ENCODE data around the gene BID.
A peak's percentile ranks its signal among the peaks of the same experiment; 100 is the strongest.

BID gene

DNA sequence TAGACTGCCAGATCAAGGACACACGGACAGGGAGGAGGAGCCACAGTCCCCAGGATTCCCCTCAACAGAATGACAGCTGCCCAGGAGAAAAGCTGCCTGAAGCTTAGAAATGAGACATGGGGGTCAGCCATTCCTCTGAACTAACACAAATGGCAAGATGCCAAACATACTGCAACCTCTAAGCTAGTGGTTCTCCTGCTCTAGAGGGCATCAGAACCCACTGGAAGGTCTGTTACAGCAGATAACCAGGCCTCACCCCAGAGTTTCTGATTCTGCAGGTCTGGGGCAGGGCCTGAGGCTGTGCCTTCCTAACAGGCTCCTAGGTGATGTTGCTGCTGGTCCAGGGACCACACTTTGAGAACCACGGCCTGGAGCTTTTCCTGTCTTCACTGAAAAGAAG, 28.6 kb upstream of the BID start:
- no peak for DNase-seq

DNA sequence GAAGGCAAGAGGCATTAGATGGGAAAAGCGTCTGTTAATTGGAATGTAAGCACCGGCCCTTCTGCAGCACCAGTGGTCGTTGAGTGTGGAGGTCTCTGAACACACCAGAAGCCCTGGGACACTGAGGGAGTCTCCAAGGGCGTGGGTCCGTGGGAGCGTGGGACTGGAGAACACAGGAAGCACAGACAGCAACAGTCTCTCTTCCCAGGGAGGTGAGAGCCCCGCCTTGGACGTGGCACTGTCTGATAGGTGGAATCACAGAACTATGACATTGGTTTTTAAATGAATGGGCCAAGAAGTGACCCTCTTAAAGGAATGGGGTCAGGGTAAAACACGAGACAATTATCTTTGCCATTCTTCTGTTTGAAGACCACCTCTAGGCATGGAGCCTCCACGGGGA, 28.1 kb upstream of the BID start:
- no peak for DNase-seq

DNA sequence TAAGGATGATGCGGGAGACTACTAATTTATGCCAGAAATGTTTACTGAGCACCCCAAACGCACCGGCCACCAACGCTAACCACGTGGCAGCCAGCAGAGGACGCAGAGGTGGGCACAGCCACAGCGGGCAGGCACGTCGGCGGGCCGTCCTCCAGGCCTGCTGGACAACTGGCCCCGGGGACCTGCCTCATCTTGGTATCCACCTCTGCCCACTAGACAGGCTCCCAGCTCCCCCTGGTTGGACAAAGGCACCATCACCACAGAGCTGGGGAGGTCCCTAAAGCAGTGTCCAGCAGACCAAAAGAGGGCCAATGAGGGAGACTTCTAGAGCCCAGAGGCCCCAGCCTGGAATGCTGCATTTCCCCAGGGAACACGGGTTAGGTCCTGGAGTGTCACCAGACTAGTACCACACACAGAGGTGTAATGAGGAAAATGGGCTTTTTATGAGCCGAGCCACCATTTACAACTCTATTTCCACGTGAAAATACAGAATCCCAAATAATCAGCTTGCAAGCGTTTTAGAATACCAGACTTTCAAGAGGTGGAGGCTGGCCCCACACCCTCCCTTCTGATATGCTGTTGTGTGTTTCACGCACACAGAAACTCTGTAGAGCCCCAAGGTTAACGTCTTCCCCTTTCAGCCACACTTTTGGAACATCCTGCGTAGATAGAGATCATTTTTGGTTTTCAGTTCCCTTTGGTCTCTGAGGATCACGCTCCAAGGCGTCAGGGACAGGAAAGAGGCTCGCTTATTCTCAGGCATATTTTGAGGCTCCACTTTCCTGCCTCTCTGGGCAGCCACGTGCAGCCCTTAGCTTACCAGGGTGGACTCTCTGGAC, 23.7 kb upstream of the BID start:
- DNase-seq: no peak

DNA sequence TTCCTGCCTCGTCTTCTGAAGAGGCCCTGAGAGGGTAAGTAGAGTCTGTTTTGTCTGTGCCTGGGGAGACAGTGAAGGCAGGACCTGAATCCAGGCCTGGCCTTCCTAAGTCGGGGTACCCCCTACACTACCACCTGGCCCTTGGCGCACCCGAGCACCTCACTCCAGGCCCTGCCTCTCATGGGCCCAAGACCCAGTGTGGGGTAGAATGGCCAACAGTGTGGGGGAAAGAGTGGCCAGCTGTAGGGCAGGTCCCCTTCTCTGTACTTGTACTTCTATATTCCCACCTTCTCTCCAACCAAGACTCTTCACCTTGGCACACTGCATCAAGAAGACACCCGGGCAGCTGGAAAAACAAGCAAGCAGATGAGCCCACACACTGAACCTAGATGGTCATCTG, 22.4 kb upstream of the BID start:
- no peak for DNase-seq

DNA sequence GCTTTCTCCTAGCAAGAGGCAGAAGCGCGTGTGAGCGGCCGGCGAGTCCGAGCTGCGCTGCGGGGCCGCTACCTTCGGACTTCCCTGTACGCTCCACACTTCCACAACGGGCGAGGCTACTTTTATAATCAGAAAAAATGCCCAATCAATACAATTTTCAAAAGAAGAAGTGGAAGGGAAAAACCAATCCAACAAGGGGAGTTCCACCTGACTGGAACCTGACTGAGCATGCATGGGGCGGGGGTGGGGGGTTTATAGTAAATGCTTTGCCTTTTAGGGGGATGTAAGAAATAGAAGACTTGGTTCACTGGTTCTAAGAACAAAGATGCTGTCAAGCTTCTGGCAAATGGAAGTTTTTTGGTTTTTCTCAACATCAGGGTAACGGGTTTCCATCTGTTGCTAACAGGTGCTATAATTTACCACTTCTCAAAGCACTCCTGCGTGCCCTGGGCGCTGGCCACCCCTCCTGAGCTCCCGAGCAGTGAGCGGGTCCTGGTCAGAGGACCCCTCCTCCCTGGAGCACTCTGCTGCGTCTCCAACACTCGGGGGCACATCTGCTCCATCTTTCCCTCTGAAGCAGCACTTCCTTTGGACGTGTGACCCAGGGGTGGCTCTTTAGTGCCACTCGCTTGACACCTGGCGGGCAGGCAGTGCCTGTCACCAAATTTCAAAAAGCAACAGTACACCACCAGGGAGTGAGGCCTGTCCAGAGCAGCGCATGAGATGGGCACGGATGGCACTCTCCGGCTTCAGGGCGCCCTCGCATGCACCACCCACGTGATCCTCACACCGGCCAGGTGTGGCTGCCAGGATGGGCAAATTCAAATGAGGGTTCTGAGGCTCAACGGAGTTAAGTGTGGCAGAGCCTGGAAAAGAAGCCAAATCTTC, 21.6 kb upstream of the BID start:
- no peak for DNase-seq

DNA sequence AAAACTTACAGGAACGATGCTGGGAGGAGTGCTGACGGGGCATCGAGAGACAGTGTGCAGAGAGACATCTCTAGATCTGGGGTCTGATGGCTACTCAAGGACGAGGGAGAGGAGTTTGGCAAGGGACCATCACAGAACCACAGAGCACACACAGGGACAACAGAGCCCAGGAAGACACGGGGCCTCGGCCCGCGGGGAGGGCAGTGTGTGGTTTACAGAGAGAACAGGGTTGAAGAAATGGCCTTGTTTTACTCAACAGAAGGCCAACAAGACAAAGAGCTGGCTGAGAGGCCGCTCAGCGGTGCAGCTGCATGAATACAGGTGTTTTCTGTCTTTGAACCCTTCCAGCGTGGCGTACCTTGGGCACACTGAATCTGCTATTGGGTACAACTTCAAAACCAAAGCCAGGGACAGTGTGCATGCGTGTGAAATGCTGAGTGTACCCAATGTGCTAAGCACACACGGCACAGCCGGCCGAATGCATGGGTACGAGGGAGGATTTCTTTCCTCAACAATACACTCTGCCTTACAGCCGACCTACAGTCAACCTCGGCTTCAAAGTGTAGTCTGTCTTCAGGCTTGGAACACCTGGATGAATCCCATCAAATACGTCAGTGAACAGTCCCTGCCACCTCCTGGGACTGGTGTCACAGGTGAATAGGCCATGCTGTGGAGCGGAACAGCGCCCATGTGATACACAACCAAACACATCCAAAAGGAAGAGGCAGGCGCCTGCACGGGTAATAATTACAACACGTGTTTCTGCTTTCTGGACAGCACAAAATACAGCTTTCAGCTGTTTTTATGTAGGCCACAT, 20.7 kb upstream of the BID start:
- DNase-seq: no peak

DNA sequence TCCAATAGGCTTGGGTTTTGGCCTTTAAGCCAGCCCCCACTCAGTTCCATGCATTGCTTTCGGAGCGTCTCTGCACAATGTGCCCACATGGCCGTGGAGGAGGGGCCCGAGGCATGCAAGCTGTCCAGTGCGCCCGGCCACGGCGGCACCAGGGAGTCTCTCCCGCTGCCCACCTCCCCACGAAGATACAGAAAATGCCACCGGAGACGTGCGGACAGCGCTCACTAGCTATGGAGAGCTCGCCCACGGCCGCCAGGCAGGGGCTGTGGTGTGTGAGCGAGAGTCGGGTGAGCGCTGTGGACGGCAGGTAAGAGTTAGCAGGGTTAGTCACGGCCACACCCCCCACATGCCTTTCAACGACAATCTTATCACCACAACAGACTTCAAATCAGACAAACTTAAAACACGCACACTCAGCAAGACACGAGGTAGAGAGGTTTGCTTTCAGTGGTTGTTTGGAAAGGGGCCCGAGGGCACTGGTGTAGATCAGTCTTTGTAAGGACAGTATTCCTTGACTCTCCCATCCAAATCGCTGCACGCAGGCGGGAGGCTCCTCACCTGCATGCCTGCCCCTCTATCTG, 18.7 kb upstream of the BID start:
- DNase-seq: no peak

DNA sequence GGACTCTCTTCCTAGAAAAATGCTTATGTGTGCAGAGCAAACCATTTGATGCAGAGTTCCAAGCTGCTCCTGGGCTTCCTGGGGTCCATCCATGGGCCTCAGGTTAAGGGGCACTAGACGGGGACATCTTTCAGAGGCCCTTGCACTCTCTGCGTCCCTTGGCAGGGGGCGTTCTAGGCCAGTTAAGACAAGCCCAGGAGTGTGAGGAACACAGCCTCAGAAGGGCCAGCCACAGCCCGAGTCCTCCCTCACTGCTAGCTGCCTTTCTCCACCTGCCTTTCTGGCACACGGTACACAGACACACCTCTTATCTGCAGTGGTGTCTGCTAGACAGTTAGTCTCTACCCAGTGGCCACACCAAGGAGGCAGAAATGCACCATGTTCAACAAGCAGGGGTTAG, 18.0 kb upstream of the BID start:
- no peak for DNase-seq

DNA sequence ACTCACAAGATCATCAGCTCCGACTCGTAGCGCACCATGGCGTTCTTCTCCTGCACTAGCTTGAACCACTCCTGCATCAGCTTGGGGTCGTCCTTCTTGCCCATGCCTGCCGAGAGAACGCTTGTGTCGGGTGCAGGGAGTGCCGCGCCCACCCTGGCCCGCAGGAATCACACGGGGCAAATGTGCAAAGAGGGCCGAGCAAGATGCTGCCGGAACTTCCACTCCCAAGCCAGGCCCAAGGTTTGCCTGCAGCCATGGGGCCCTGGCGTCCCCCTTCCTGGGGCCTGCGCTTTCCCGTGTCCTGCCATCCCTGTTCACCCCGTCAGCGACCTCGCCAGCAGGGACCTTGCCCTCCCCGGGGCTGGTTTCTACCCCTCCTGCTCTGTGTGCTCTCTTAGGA, 16.9 kb upstream of the BID start:
- no peak for DNase-seq

DNA sequence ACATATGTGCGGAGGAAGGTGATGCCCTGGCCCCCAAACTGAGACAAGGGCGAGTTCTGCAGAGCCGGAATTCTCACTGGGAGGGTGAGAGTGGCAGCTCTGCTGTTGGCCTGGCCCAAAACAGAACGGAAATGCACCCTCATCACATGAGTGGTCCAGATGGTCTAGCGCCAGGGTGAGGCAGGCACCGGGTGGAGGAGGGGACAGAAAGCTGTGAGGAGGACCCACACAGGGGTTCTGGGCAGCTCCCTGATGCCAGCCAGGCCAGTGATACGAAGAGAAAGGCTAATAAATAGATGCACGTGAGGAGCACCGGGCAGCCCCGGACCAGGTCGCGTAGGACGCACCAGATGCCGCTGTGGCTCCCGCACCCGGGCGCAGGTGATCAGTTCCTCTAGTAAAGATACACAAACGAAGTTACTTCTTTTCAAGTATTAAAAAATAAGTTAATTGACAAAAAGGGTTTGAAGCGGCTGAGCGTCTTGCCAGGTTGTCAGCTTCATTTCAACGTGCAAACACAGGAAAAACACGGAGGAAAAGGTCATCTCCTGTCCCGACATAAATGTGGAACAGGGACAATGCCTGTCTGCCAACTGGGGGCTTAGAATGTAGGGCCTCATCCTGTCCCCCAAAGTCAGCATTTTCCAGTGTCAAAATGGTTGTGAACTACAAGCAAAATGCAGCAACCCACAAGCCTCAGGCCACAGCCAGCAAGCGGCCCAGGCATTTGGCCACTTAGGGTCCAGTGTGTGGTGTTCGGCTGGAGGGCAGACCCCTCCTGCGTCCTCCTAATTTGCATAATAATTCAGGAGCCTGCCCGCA, 15.3 kb upstream of the BID start:
- no peak for DNase-seq

DNA sequence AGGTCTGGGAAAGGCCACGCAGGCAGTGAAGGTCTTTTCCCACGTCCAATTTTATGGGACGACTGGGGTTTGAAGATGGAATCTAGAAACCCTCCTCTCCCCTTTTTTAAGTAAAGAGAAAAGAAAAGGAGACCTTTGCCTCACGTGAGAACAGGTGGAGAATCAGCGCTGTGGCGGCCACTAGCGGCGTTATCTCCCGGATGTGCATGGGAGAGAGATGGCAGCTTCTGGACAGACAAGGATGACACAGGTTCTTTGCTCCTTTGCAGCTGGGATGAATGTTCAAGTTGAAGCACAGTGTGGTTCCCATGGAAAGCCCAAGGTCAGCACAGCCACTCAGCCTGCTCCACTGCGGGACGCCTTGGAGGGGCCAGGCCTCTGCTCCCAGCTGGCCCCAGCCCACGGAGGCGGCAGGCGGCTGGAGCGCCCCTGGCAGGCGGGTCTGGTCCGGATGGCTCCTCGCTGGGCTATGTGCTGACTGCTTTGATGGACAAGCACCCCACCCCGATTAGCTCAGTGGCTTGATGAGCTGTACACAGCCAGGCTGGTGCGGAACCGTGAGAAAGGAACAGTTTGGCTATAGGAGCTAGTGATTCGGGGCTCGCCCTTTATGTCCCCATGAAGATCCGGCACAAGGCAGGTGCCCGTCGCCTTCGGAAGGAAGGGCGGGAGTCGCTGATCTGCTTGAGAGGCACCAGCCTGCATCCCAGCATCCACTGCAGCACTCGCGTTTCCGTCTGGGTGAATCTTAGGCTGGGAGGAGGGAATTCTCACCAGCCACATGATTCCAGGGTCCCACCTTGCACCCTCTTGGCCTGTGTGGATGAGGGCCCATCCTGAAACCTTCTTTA, 14.5 kb upstream of the BID start:
- DNase-seq: no peak

DNA sequence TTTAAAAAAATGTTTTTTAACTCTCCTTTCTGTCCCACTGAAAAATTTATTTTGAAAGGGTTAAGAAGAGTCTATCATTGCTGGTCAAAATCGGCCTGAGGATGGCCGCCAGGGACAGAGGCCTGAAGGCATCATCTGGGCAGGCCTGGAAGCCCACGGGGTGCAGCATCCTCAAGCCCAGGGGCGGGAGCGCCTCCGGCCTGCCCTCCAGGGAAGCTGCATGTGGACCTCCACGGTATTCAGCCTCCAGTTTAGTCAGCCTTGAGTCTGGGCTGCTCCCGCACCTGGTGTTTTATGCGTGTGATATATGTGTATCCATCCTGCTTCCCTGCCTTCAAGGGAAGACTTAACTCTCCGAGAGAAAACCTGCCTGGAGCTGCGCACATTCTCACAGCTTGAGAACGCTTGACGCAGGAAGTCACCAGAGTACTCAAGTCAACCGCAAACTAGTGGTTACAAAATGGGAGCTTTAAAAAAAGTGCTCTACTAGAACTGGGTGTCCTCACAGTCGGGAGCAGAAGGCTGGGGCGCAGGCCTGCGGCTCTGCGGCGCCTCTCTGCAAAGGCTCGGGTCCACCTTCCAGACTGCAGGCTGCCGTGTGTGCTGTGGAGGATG, 13.6 kb upstream of the BID start:
- DNase-seq: no peak

DNA sequence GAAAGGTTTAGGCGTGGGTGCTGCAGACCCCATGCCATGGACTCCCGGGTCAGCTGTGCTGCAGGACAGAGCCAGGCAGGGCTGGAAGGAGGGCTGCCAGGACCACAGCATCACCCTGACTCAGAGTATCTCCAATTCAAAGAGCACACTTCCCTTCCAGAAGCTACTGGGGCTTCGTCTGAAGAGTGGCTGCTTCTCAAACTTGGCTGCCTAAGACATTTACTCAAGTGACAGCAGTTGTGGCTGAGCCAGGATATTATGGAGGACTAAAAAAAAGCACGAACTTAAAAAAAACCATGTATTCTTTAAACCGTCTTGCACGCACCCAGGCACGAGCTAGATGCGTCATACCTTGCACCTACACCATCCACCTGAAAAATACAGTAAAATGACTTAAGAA, 13.0 kb upstream of the BID start:
- DNase-seq: no peak

DNA sequence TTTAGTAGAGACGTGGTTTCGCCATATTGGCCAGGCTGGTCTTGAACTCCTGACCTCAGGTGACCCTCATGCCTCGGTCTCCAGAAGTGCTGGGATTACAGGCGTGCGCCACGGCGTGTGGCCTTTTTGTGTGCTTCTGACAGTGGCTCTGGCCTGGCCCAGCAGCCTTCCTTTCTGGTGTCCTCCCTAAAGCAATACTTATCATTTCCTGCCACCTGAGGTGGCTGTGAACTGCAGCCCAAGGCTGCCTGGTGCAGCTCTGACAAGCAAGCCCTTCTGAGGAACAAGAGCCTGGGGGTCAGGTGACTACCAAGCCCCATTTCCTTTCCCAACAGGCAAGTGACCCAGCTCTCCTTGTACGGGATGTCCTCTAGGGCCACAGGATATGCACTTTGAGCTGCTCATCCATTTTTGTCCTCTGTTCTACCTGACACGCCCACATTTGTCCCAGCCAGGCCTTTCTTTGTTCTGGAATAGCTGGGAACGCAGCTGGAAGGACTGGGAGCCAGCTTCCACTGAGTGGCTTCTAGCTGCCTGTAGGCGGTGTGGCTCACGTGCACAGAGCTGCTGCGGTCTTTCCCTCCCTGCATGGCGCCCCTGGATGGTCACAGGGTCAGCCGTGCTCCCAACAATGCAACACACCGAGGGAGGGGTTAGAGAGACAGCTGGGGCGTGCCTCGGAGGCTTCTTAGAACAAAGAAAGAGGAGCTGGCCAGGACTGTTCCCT, 12.3 kb upstream of the BID start:
- no peak for DNase-seq

DNA sequence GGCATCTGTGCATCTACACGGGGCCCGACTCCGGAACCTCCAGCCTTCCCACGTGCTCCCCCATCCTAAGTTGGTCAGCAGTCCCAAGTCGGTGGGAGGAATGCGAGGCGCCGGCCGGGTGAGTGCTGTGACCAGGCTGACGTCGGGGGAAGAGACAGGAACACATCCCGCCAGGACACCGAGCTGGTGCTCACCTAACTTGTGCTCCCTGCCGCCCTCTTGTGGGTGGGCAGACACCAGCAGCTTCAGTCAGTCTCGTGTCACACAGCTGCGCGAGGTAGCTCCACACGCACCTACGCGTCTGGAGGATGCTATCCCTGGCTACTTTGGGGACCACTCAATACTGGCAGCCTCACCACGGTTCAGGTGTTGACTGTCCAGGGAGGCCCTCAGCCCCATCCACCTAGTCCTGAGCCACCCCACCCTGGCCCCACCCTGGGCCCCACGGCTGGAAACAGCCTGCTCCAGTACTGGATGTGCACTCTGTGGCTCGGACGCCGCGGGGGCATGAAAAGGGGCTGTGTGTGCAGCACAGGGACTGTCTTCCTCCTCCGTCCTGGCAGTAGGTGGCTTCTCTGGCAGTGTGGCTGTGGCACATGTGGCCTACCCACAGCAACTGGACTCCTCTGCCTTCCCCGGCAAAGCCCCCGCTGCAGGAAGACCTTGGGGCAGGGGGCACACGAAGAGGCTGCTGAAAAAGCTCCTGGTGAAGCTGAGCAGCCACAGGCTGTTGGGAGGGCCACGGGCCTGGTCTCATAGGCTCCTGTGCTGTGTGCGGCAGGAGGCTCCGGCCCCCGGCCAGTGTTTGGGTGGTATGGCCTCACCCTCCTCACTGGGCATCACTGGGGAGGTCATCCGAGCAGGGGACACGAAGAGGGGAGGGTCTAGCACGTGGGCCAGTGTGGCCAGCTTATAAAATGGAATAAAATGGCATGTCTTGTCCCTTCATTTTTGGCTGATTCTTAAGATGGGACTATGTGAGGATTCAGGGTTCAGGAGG, 11.2 kb upstream of the BID start:
- peak; percentile 77 for DNase-seq

DNA sequence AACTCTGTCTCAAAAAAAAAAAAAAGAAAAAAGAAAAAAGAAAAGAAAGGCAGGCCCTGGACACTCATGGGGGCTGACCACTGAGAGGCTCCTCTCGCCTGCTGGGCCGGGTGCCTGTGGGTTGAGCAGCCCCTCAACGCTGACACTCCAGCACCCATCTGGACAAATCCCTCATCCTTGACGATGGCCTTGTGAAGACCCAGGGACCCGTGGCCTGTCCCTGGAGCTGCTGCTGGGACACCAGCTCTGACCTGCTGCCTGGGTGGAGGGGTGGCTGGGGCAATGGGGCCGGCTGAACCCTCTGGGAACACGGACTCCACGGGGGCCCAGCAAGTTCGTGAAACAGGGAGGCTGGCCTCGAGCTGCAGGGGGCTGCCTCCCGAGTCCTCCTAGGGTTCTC, 10.5 kb upstream of the BID start:
- DNase-seq: no peak

DNA sequence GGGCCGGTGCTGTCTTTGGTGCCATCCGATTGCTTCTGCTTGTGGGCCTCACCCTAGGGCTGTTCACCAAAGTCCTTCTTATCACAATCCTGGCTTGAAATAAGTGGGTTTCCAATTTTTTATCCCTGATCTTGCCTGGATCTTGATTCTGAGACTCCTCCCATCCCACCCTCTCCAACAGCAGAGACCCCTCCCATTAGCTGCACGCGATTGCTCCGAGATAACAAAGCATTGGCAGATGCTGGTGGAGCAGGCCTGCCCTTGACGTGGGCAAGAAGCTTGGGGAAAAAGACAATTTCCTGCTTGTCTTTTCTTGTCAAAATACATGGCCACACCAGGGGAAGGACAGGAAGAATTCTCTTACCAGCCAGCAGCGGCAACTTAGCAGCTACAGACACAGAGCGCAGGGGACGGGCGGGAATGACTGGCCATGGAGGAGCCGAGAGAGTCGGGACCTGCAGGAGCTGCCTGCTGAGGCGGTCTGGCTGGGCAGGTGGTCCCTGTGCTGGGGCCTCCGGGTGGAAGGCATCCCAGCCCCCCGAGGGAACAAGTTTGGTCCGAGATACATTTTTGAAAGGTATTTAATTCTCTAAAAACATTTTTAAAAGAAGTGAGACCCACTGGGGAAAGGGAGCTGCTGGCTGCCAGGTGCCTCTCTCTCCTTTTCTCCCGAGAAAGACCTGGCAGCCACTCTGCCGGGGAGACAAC, 9.7 kb upstream of the BID start:
- DNase-seq: no peak

DNA sequence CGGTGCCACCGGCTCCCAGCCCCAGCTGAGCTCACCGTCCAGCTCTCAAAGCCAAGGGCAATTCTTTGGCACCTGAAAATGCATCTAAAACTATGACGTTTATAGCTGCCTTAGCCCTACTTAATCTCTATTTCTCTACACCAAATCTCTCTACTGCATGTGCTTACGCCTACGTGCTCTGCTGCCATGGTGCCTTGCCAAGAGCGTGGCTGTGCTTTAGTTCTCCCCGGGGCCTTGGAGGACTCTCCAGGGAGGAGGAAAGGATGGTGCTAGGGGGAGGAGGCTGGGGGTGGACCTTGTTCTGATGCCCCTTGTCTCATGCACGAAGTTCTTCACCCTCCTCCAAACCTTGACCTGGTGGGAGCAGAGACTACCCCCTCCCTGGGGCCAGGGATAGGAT, 9.0 kb upstream of the BID start:
- no peak for DNase-seq

Data from CD4-positive, alpha-beta T cell treated with Interleukin-10 for 1 hour (primary cell).